Endodermal cell (in vitro differentiated cells): ENCODE data around the gene GSE1. TPM values are rescaled to one million over a fixed set of nuclear protein-coding genes. Genes with fewer than 3 reads are reported as not detected.
A peak's percentile ranks its signal among the peaks of the same experiment; 100 is the strongest.

Experiments
- DNase-seq: peaks from one replicate; pipeline ENCODE4 v3.0.0-alpha.2; 2017
- H3K27ac ChIP-seq: 2 replicates; pipeline ENCODE4 v1.5.1; 2013; ENCODE audit warnings: mild to moderate bottlenecking, low read depth, low read length, moderate library complexity
- H3K27me3 ChIP-seq: 2 replicates; pipeline ENCODE4 v1.6.1; 2013; ENCODE audit warnings: mild to moderate bottlenecking, low read length, moderate library complexity; ENCODE audit not compliant: insufficient read depth, control insufficient read depth, poor library complexity, severe bottlenecking
- H3K36me3 ChIP-seq: 2 replicates; pipeline ENCODE4 v1.7.0; 2013; ENCODE audit warnings: mild to moderate bottlenecking, low read length, moderate library complexity; ENCODE audit not compliant: control insufficient read depth, insufficient read depth
- H3K4me1 ChIP-seq: one replicate; pipeline ENCODE4 v1.7.0; 2013; ENCODE audit warnings: low read length; ENCODE audit not compliant: control insufficient read depth, insufficient read depth
- H3K4me3 ChIP-seq: 2 replicates; pipeline ENCODE4 v1.5.1; 2013; ENCODE audit warnings: mild to moderate bottlenecking, low read length, moderate library complexity
- H3K9ac ChIP-seq: 2 replicates; pipeline ENCODE4 v1.6.1; 2013; ENCODE audit warnings: mild to moderate bottlenecking, low read length, moderate library complexity; ENCODE audit not compliant: poor library complexity, severe bottlenecking; ENCODE audit errors: extremely low read depth
- H3K9me3 ChIP-seq: 2 replicates; pipeline ENCODE4 v1.6.1; 2013; ENCODE audit warnings: mild to moderate bottlenecking, low read length, moderate library complexity; ENCODE audit not compliant: control insufficient read depth
- H3K27ac Mint-ChIP-seq: 2 replicates; pipeline ENCODE4 v1.8.0; 2020; ENCODE audit warnings: mixed read lengths
- H3K27me3 Mint-ChIP-seq: 2 replicates; pipeline ENCODE4 v1.8.0; 2021; ENCODE audit warnings: mild to moderate bottlenecking, mixed read lengths; ENCODE audit not compliant: insufficient read depth
- H3K36me3 Mint-ChIP-seq: 2 replicates; pipeline ENCODE4 v1.8.0; 2020; ENCODE audit warnings: low read depth, mixed read lengths
- H3K4me1 Mint-ChIP-seq: 2 replicates; pipeline ENCODE4 v1.8.0; 2020; ENCODE audit warnings: mixed read lengths
- H3K4me3 Mint-ChIP-seq: 2 replicates; pipeline ENCODE4 v1.8.0; 2020; ENCODE audit warnings: mild to moderate bottlenecking, moderate library complexity, mixed read lengths
- H3K9me3 Mint-ChIP-seq: 2 replicates; pipeline ENCODE4 v1.8.0; 2020; ENCODE audit warnings: mild to moderate bottlenecking, mixed read lengths
- CTCF ChIP-seq: fragments of 200-600 bp; sonication (generic); conservative IDR thresholded peaks from 2 replicates; pipeline ENCODE4 v1.5.0; 2021; ENCODE audit warnings: antibody characterized with exemption, mild to moderate bottlenecking
- WGBS, 2 experiments: methylation state at CpG; one replicate each; pipeline versions ENCODE4 v1.1.5 to v1.1.7; 2013; ENCODE audit warnings: missing lambda C conversion rate in 2 of 2, mixed read lengths in 1 of 2; ENCODE audit not compliant: insufficient coverage in 1 of 2, insufficient read length in 1 of 2; 5-methylcytosine and 5-hydroxymethylcytosine counted together
- total RNA-seq, 2 donors: library from RNA; stranded (reverse); fragmentation: NEBNext Ultra II Directional in 1 of 2; extraction: Animal tissue kit (Norgen Biotek cat#: 25700) in 1 of 2; gene quantifications; 2 replicates in 1 of 2; 3 replicates in 1 of 2; pipeline ENCODE4 v1.2.1, GENCODE V29; 2021

Gene GSE1
- total RNA-seq, 2 donors from 2014 or later: 108 to 128 TPM

DNA sequence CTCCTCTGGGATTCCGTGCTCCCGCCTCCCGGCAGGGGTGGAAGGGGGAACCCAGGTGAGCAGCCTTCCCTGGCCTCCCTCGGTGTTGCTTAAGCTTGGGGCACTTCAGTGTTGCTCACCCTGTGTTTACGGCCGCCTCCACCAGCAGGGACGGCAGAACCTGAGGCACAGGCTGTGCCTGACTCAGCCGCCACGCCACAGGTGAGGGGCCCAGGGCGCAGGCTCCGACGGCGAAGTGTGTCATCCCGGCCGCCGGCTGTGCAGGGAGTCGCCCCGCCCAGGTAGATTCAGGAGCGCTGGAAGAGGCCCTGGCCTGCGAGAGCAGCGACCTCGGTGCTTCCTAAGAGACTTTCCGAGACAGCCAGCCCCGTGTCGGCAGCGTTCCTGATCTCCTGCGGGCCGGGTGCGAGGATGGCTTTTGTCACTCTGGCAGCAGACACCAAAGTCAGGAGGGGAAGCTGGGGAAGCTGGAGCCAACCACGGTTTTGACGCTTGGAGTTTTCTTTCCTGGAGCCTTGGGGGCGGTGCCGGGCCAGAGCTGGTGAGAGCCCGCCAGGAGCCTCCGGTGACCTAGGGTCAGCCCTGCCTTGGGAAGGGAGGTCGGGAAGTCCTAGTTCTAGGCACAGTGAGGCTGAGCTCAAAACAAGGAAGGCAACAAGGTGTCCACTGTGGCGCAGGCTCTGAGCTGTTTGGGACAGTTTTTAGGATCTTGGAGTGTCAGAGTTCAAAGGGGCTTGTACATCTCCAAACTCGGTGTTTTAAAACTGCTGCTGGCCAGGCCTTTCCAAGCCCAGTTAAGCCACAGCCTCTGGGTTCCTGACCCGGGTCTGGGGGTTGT, 2.1 kb downstream of the GSE1 start:
- H3K4me3 ChIP-seq: peak overlapping the region; percentile 86
- H3K4me1 Mint-ChIP-seq: peaks cover 38% of the 10 kb centered on the region
- peak overlapping the region; percentile 82 for H3K27ac Mint-ChIP-seq
- H3K9me3 Mint-ChIP-seq: no peaks in the 10 kb centered on the region
- H3K9me3 ChIP-seq: no peaks in the 10 kb centered on the region
- no peak for TF ChIP-seq CTCF
- peaks cover 16% of the 10 kb centered on the region for H3K4me1 ChIP-seq
- peak overlapping the region; percentile 71 for H3K4me3 Mint-ChIP-seq
- H3K36me3 Mint-ChIP-seq: peaks cover 18% of the 10 kb centered on the region
- H3K27me3 ChIP-seq: no peaks in the 10 kb centered on the region
- DNase-seq: peak; percentile 90
- H3K27me3 Mint-ChIP-seq: no peaks in the 10 kb centered on the region
- peaks cover 18% of the 10 kb centered on the region for H3K36me3 ChIP-seq
- H3K9ac ChIP-seq: peak overlapping the region; percentile 73
- no peak overlapping the region for H3K27ac ChIP-seq
- 9 to 10% methylated on average over 13 to 39 of the region's 39 CpGs for WGBS, 2 experiments

GRCh38 chr16:85615852-85616606, 2.9 kb downstream of the GSE1 start:
- Mint-ChIP-seq H3K36me3 (peaks cover 25% of the 10 kb centered on the region), H3K4me1 (peaks cover 43% of the 10 kb centered on the region), H3K9me3 (no peaks in the 10 kb centered on the region), H3K27me3 (no peaks in the 10 kb centered on the region), H3K4me3 (peak overlapping the region; percentile 71), H3K27ac (peak overlapping the region; percentile 82)
- WGBS, 2 experiments: 35 to 43% methylated on average over 13 to 21 of the region's 21 CpGs
- H3K9ac ChIP-seq: peak overlapping the region; percentile 73
- H3K27ac ChIP-seq: no peak overlapping the region
- peaks cover 16% of the 10 kb centered on the region for H3K4me1 ChIP-seq
- H3K36me3 ChIP-seq: peaks cover 23% of the 10 kb centered on the region
- peak overlapping the region; percentile 86 for H3K4me3 ChIP-seq
- no peaks in the 10 kb centered on the region for H3K27me3 ChIP-seq
- TF ChIP-seq CTCF: peak; percentile 96
- DNase-seq: peak; percentile 95
- no peaks in the 10 kb centered on the region for H3K9me3 ChIP-seq

- no peak for TF ChIP-seq CTCF
- H3K4me1 Mint-ChIP-seq: peaks cover 48% of the 10 kb centered on the region
- H3K4me3 ChIP-seq: no peak overlapping the region
- H3K9me3 Mint-ChIP-seq: no peaks in the 10 kb centered on the region
- peak overlapping the region; percentile 70 for H3K27ac Mint-ChIP-seq
- WGBS, 2 experiments: 80 to 91% methylated on average over 17 to 28 of the region's 28 CpGs
- H3K36me3 Mint-ChIP-seq: peaks cover 27% of the 10 kb centered on the region
- no peak overlapping the region for H3K27ac ChIP-seq
- H3K36me3 ChIP-seq: peaks cover 23% of the 10 kb centered on the region
- H3K9me3 ChIP-seq: no peaks in the 10 kb centered on the region
- H3K4me3 Mint-ChIP-seq: no peak overlapping the region
- H3K27me3 ChIP-seq: no peaks in the 10 kb centered on the region
- H3K4me1 ChIP-seq: peaks cover 16% of the 10 kb centered on the region
- no peaks in the 10 kb centered on the region for H3K27me3 Mint-ChIP-seq
- H3K9ac ChIP-seq: no peak overlapping the region
- no peak for DNase-seq
Measured at GRCh38 chr16:85616607-85617321, 3.6 kb downstream of the GSE1 start.
